Peyer's patch (tissue), 4 donors: Measurements from ENCODE around the gene HYAL2. TPM values are rescaled to one million over a fixed set of nuclear protein-coding genes. Genes with fewer than 3 reads are reported as not detected.

ENCODE experiments used
- DNase-seq, 3 donors: peaks; one replicate each; pipeline ENCODE4 v3.0.0-alpha.2; 2017 to 2019
- H3K27ac ChIP-seq, 4 donors: fragments of 200-600 bp; sonication (generic); one replicate each; pipeline ENCODE4 v1.5.1; 2016 to 2019
- H3K27me3 ChIP-seq, 2 donors: fragments of 200-600 bp; sonication (generic); one replicate each; pipeline ENCODE4 v1.5.1; 2019
- H3K36me3 ChIP-seq, 3 donors: fragments of 200-600 bp; sonication (generic); one replicate each; pipeline ENCODE4 v1.5.1; 2016 to 2019
- H3K4me1 ChIP-seq, 4 donors: fragments of 200-600 bp; sonication (generic); one replicate each; pipeline ENCODE4 v1.5.1; 2016 to 2019
- H3K4me3 ChIP-seq, 4 donors: fragments of 200-600 bp; sonication (generic); 1 replicate in 3 of 4; 2 replicates in 1 of 4; pipeline ENCODE4 v1.5.1; 2016 to 2019; ENCODE audit warnings: mild to moderate bottlenecking in 1 of 4
- H3K9me3 ChIP-seq, 4 donors: fragments of 200-600 bp; sonication (generic); one replicate each; pipeline ENCODE4 v1.5.1; 2016 to 2019; ENCODE audit warnings: mild to moderate bottlenecking in 1 of 4
- POLR2A ChIP-seq, 2 donors: fragments of 450-650 bp; IDR thresholded peaks; one replicate each; pipeline ENCODE4 v1.5.1; 2017; ENCODE audit warnings: antibody characterized with exemption in 2 of 2, mild to moderate bottlenecking in 2 of 2, moderate library complexity in 2 of 2
- total RNA-seq, 4 donors: library from RNA; depleted of rRNA; stranded (reverse); fragments of >200 nt; gene quantifications; one replicate each; pipeline ENCODE4 v1.1.0, GENCODE V29; 2016
- TF ChIP-seq, protein P1 (sequence below), 6 experiments: fragments of 450-650 bp in 4 of 6; fragments of 200-600 bp in 2 of 6; sonication (generic) in 1 of 6; IDR thresholded peaks; one replicate each; pipeline ENCODE4 v1.5.1; 2017 to 2019; ENCODE audit warnings: antibody characterized with exemption in 6 of 6, mild to moderate bottlenecking in 3 of 6, moderate library complexity in 1 of 6

Gene HYAL2
- total RNA-seq, 4 donors from 2014 or later, result 18.2 to 63.1 (median 39.9) TPM

DNA sequence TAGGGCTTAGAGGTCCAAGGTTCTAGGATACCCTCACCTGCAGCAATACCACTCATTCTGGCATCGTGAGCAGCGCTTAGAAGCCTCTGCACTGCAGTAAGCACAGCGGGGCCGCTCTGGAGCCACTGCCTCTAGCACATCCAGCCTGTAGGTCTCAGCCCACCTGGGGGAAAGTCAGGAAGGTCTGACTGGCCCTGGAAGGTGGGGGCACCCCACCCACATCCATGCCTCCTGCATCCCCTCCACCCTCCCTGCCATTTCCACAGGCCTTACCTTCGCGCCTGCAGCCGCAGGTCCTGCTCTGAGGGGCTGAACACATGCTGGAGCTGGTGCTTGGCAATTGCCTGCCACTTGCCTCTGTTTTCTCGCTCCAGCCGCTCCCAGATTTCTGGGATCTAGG is 19.0 kb upstream of the HYAL2 start:
- peak overlapping the region in 3 of 4 donors; percentile 43 to 92 (median 75) for H3K4me3 ChIP-seq
- H3K27ac ChIP-seq, result peak overlapping the region; percentile 91 to 99 (median 96)
- no peaks in the 10 kb centered on the region for H3K9me3 ChIP-seq
- no peaks in the 10 kb centered on the region for H3K36me3 ChIP-seq
- H3K4me1 ChIP-seq, result peaks cover 4 to 53% (median 12%) of the 10 kb centered on the region in 4 donors
- DNase-seq, result peak in 1 of 3 donors; percentile 43
- H3K27me3 ChIP-seq, result no peaks in the 10 kb centered on the region
- TF ChIP-seq POLR2A (IDR thresholded peaks at IDR 0.05), result no peak
- TF ChIP-seq, protein P1, sequence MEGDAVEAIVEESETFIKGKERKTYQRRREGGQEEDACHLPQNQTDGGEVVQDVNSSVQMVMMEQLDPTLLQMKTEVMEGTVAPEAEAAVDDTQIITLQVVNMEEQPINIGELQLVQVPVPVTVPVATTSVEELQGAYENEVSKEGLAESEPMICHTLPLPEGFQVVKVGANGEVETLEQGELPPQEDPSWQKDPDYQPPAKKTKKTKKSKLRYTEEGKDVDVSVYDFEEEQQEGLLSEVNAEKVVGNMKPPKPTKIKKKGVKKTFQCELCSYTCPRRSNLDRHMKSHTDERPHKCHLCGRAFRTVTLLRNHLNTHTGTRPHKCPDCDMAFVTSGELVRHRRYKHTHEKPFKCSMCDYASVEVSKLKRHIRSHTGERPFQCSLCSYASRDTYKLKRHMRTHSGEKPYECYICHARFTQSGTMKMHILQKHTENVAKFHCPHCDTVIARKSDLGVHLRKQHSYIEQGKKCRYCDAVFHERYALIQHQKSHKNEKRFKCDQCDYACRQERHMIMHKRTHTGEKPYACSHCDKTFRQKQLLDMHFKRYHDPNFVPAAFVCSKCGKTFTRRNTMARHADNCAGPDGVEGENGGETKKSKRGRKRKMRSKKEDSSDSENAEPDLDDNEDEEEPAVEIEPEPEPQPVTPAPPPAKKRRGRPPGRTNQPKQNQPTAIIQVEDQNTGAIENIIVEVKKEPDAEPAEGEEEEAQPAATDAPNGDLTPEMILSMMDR (IDR thresholded peaks at IDR 0.05), result no peak

DNA sequence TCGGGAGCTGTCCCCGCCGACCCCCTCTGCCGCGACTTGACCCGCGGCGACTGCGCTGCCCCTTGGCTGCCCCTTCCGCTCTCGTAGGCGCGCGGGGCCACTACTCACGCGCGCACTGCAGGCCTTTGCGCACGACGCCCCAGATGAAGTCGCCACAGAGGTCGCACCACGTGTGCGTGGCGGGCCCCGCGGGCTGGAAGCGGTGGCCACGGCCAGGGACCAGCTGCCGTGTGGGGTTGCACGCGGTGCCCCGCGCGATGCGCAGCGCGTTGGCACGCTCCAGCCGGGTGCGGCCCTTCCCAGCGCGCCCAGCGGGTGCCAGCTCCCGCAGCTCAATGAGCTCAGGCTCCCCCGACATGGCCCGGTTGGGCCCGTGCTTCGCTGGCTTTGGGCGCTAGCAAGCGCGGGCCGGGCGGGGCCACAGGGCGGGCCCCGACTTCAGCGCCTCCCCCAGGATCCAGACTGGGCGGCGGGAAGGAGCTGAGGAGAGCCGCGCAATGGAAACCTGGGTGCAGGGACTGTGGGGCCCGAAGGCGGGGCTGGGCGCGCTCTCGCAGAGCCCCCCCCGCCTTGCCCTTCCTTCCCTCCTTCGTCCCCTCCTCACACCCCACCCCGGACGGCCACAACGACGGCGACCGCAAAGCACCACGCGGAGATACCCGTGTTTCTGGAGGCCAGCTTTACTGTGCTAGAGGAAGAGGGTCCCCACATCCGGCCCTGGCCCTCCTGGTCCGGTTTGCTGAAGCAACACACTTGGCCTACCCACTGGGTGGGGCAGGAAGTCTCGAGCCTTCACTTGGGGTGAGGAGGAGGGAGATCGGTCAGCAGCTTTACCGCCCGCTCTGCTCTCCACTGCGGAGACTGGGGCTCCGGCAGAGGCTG is 18.1 kb upstream of the HYAL2 start, which contains the start of gene RASSF1:
Gene RASSF1 (minus strand): TSS at position 389 of the 882 bp plus-strand sequence. CDS start 31 bp downstream, at position 358.
- Histone ChIP-seq H3K9me3 (no peaks in the 10 kb centered on the region), H3K4me3 (peak within 1 kb of the TSS; percentile 43 to 92 (median 70)), H3K27me3 (no peaks in the 10 kb centered on the region), H3K4me1 (peaks cover 6 to 54% (median 15%) of the 10 kb centered on the region in 4 donors), H3K27ac (peak within 1 kb of the TSS; percentile 91 to 99 (median 96)), H3K36me3 (no peaks in the 10 kb centered on the region)
- DNase-seq, result peak; percentile 84 to 93 (median 88)
- no peak for TF ChIP-seq POLR2A (IDR thresholded peaks at IDR 0.05)
- TF ChIP-seq, protein P1 (IDR thresholded peaks at IDR 0.05), result no peak

DNA sequence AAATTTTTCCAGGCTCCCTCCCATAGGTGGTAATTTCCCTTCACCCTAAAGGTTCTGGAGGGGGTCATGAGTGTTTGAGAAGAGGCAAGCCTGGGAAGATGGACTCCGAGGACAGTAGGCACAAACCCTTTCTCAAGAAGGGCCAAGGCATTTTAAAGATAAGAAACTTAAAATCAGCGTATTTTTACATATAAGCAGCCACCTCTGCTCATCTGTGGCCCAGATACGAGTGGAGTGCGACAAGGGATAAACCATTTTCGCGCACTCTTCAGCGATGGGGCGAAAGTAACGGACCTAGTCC is 17.6 kb upstream of the HYAL2 start:
- no peak for TF ChIP-seq POLR2A (IDR thresholded peaks at IDR 0.05)
- TF ChIP-seq, protein P1 (IDR thresholded peaks at IDR 0.05), result no peak
- peaks cover 3 to 54% (median 11%) of the 10 kb centered on the region in 4 donors for H3K4me1 ChIP-seq
- no peak for DNase-seq
- no peaks in the 10 kb centered on the region for H3K9me3 ChIP-seq
- peak overlapping the region; percentile 43 to 92 (median 70) for H3K4me3 ChIP-seq
- no peaks in the 10 kb centered on the region for H3K36me3 ChIP-seq
- H3K27me3 ChIP-seq, result no peaks in the 10 kb centered on the region
- H3K27ac ChIP-seq, result peak overlapping the region; percentile 91 to 99 (median 96)

DNA sequence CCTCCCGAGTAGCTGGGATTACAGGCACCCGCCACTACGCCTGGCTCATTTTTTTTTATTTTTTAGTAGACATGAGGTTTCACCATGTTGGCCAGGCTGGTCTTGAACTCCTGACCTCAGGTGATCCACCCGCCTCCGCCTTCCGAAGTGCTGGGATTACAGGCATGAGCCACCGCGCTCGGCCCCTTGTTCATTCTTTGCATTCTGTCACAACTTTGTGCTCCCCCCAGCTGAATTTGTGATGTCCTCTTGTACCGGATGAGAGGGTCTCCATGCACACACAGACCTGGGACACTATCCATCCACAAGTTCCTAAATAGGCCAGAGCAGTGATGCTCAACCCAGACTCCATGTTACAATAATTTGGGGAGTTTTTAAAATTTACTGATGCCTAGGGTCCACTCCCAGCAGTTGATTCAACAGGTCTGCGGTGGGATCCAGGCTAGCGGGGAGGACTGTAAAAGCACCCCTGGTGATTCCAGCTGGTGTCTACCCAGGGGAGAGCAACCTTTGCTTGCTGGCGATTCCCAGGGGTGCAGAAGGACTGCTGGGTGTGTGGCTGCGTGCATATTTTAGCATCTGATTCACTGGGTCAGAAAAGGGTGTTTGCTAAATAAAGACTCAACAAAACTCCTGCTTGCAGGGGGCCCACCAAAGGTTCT is 17.1 kb upstream of the HYAL2 start:
- TF ChIP-seq, protein P1 (IDR thresholded peaks at IDR 0.05), result no peak
- no peak for TF ChIP-seq POLR2A (IDR thresholded peaks at IDR 0.05)
- Histone ChIP-seq H3K9me3 (no peaks in the 10 kb centered on the region), H3K27ac (peak overlapping the region; percentile 91 to 99 (median 96)), H3K4me1 (peaks cover 3 to 57% (median 13%) of the 10 kb centered on the region in 4 donors), H3K36me3 (no peaks in the 10 kb centered on the region), H3K4me3 (peak overlapping the region; percentile 43 to 92 (median 70)), H3K27me3 (no peaks in the 10 kb centered on the region)
- DNase-seq, result no peak

DNA sequence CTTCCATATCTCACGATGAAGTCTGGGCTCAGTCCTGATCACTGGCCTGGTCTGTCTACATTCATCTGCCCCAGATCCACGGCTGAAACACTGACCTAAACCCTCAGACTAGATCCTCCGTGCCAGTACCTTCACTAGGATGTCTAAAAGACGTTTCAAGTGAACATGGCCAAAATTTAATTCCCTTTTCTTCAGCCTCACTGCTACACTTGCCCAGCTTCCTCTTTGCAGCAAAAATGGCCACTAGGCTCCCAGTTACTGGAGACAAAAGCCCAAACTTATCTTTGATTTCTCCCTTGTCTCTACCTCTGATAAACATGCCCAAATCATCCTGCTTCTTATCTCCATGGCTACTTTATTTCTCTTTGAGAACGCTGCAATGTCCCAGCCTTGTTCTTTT is 16.4 kb upstream of the HYAL2 start:
- TF ChIP-seq, protein P1 (IDR thresholded peaks at IDR 0.05), result peak in 1 of 6 experiments; percentile 8
- no peak for TF ChIP-seq POLR2A (IDR thresholded peaks at IDR 0.05)
- no peaks in the 10 kb centered on the region for H3K36me3 ChIP-seq
- H3K4me3 ChIP-seq, result peak overlapping the region; percentile 58 to 92 (median 76)
- no peak for DNase-seq
- peak overlapping the region; percentile 96 to 99 (median 98) for H3K27ac ChIP-seq
- no peaks in the 10 kb centered on the region for H3K27me3 ChIP-seq
- no peaks in the 10 kb centered on the region for H3K9me3 ChIP-seq
- H3K4me1 ChIP-seq, result peaks cover 3 to 63% (median 16%) of the 10 kb centered on the region in 4 donors
